HepG2 (cell line): ENCODE data around the gene F2RL3. TPM values are rescaled to one million over a fixed set of nuclear protein-coding genes. Genes with fewer than 3 reads are reported as not detected.

ENCODE experiments used
- ATAC-seq: fragments of 200-7000 bp; cut with Tn5 transposase; 3 replicates; pipeline ENCODE4 v1.9.1; 2020; ENCODE audit warnings: mild to moderate bottlenecking, moderate library complexity
- BruUV-seq: library from RNA; stranded (reverse); fragments of 400-500 nt; replicated peaks from 2 replicates; lab custom pipeline; 2021; lab: Mats Ljungman, UMichigan
- CTCF ChIA-PET: fragments of 300-600 bp; formaldehyde crosslinking; extraction: SDS; loops from one replicate; lab custom pipeline; 2021; ENCODE audit warnings: low total read pairs, inconsistent platforms, low intra/inter-chr PET ratio; lab: Yijun Ruan, JAX
- POLR2A ChIA-PET: fragments of 350-600 bp; sonication (Branson Sonifier 250); formaldehyde crosslinking; loops from one replicate; lab custom pipeline; 2020; ENCODE audit warnings: antibody characterized with exemption, inconsistent platforms; lab: Yijun Ruan, JAX
- DNase-seq: peaks from one replicate; pipeline ENCODE4 v3.0.0-alpha.2; 2015; ENCODE audit warnings: low spot score
- FAIRE-seq: peaks from 3 replicates; lab custom pipeline; 2011; peaks lifted over from hg19 to GRCh38; lab: Jason Lieb, UNC
- H2AFZ ChIP-seq: one replicate; pipeline ENCODE4 v1.6.1; 2011; ENCODE audit warnings: low read length, inconsistent platforms
- H3K27ac ChIP-seq: fragments of 300-600 bp; 3 replicates; pipeline ENCODE4 v1.8.0; 2011; ENCODE audit warnings: mixed run types, mild to moderate bottlenecking, mixed read lengths, low read length, inconsistent platforms; ENCODE audit not compliant: insufficient read depth; ENCODE audit errors: extremely low read length
- H3K27me3 ChIP-seq, 2 experiments: fragments of 200-600 bp in 1 of 2; 2 replicates in 1 of 2; 3 replicates in 1 of 2; pipeline versions ENCODE4 v1.6.0 to v1.8.0; 2011; ENCODE audit warnings: low read length in 2 of 2, mild to moderate bottlenecking in 2 of 2, moderate library complexity in 2 of 2, inconsistent platforms in 1 of 2; ENCODE audit not compliant: insufficient read depth in 2 of 2, control insufficient read depth in 1 of 2
- H3K36me3 ChIP-seq, 2 experiments: fragments of 200-600 bp in 1 of 2; replicated peaks in 1 of 2; 2 replicates in 1 of 2; 3 replicates in 1 of 2; pipeline versions ENCODE4 v1.5.1 to v1.8.0; 2011; ENCODE audit warnings: low read length in 2 of 2, inconsistent platforms in 1 of 2; ENCODE audit not compliant: insufficient read depth in 2 of 2, control insufficient read depth in 1 of 2
- H3K4me1 ChIP-seq: 2 replicates; pipeline ENCODE4 v1.5.1; 2012; ENCODE audit warnings: low read length, inconsistent platforms; ENCODE audit not compliant: insufficient read depth
- H3K4me2 ChIP-seq: 2 replicates; pipeline ENCODE4 v1.6.0; 2011; ENCODE audit warnings: low read depth, low read length, inconsistent platforms
- H3K4me3 ChIP-seq, 3 experiments: fragments of 200-600 bp in 1 of 3; sonication (generic), shearing (Covaris generic) in 1 of 3; replicated peaks in 1 of 3; 2 replicates each; pipeline ENCODE4 v1.5.1; 2011 to 2016; ENCODE audit warnings: low read length in 3 of 3, inconsistent platforms in 2 of 3, low read depth in 2 of 3, mild to moderate bottlenecking in 2 of 3, control low read depth in 1 of 3, mixed read lengths in 1 of 3; ENCODE audit not compliant: insufficient read depth in 1 of 3
- H3K79me2 ChIP-seq: one replicate; pipeline ENCODE4 v1.6.1; 2011; ENCODE audit warnings: low read length, inconsistent platforms; ENCODE audit not compliant: insufficient read depth
- H3K9ac ChIP-seq: 2 replicates; pipeline ENCODE4 v1.6.0; 2011; ENCODE audit warnings: mild to moderate bottlenecking, low read depth, low read length, inconsistent platforms; ENCODE audit not compliant: insufficient read depth
- H3K9me3 ChIP-seq: 2 replicates; pipeline ENCODE4 v1.5.1; 2012; ENCODE audit warnings: mild to moderate bottlenecking, low read length
- H4K20me1 ChIP-seq: 2 replicates; pipeline ENCODE4 v1.6.0; 2011; ENCODE audit warnings: inconsistent platforms, mild to moderate bottlenecking, low read length, moderate library complexity; ENCODE audit not compliant: insufficient read depth
- ARHGAP35 ChIP-seq: sonication (generic); formaldehyde crosslinking; IDR thresholded peaks from 2 replicates; pipeline ENCODE4 v1.9.0; 2022; ENCODE audit warnings: mild to moderate bottlenecking, inconsistent platforms, moderate library complexity, missing genetic modification reagents, borderline replicate concordance
- ZBTB2 ChIP-seq: sonication (generic); formaldehyde crosslinking; IDR thresholded peaks from 2 replicates; pipeline ENCODE4 v1.8.0; 2022; ENCODE audit warnings: low read depth, missing genetic modification reagents
- ZBTB26 ChIP-seq: IDR thresholded peaks from 2 replicates; pipeline ENCODE4 v1.6.1; 2016; ENCODE audit warnings: missing compliant biosample characterization, missing genetic modification reagents, borderline replicate concordance
- ZNF710 ChIP-seq: sonication (generic); formaldehyde crosslinking; IDR thresholded peaks from 2 replicates; pipeline ENCODE4 v1.5.0; 2020; ENCODE audit warnings: mild to moderate bottlenecking, missing genetic modification reagents, borderline replicate concordance
- WGBS: methylation state at CpG from one replicate; pipeline ENCODE4 v1.1.6; 2017; ENCODE audit warnings: low lambda C conversion rate; 5-methylcytosine and 5-hydroxymethylcytosine counted together
- in situ Hi-C: cut with HindIII; loops from 2 replicates; pipeline ENCODE4 v1.10.0; 2017; ENCODE audit warnings: low pct_unique_long_range_greater_than_20kb; ENCODE audit not compliant: extremely low pct_ligation_motif_present
- intact Hi-C: fragments of 100-400 bp; cut with micrococcal nuclease; formaldehyde crosslinking; loops from one replicate; pipeline ENCODE4 v1.10.0; 2022; ENCODE audit not compliant: unreplicated experiment
- polyA plus RNA-seq, 8 experiments: library from polyadenylated mRNA; depleted of rRNA in 3 of 8; stranded (reverse) in 7 of 8; unstranded in 1 of 8; fragments of >200 nt; fragmentation: Illumina TruSeq in 4 of 8; extraction: Trizol in 4 of 8; gene quantifications; 2 replicates each; pipeline versions ENCODE4 v1.2.1 to v1.2.3, GENCODE V29; 2011 to 2016; ENCODE audit warnings: low read depth in 4 of 8, missing spikeins in 1 of 8, mixed read lengths in 1 of 8; ENCODE audit not compliant: insufficient read depth in 1 of 8
- total RNA-seq, 5 experiments: library from RNA; depleted of rRNA; stranded (reverse); fragments of >200 nt; fragmentation: Illumina TruSeq; extraction: Trizol; gene quantifications; 2 replicates each; pipeline ENCODE4 v1.2.3, GENCODE V29; 2016; ENCODE audit warnings: low read depth in 1 of 5

F2RL3 gene
- total and polyA plus RNA-seq, 2 of the 13 experiments (the other 11 are each of a cell fraction or from before 2014, with no cell fraction given): not detected

GRCh38 chr19:16928351-16928750, 39.6 kb downstream of the F2RL3 start:
- POLR2A ChIA-PET: no interaction called here
- Histone ChIP-seq H2AFZ (no peak overlapping the region), H3K4me1 (no peaks in the 10 kb centered on the region), H3K27me3 (peaks cover 3 to 6% of the 10 kb centered on the region in 2 experiments; a peak in 2 of 5 replicates), H3K9me3 (no peaks in the 10 kb centered on the region), H3K27ac (no peak overlapping the region), H3K36me3 (no peaks in the 10 kb centered on the region), H3K79me2 (no peaks in the 10 kb centered on the region), H3K4me2 (no peak overlapping the region), H3K9ac (no peak overlapping the region), H4K20me1 (no peaks in the 10 kb centered on the region), H3K4me3 (no peak overlapping the region)
- BruUV-seq: no TSS peak
- ATAC-seq (no peak), DNase-seq (no peak), FAIRE-seq (no peak)
- in situ Hi-C loops: no loop called here
- CTCF ChIA-PET: no interaction called here
- intact Hi-C loops: no loop called here
- TF ChIP-seq ARHGAP35 (CRISPR knock-in tag) (no peak), ZBTB26 (CRISPR knock-in tag) (no peak), ZNF710 (CRISPR knock-in tag) (no peak), ZBTB2 (no peak)
- 7% methylated on average over 1 of the region's 2 CpGs for WGBS
